Smooth muscle cell (in vitro differentiated cells): ENCODE results near the gene HSFY2. TPM values are rescaled to one million over a fixed set of nuclear protein-coding genes. Genes with fewer than 3 reads are reported as not detected.
"Not testable (repeated sequence)": the region's sequence is repeated elsewhere in the genome, so short reads cannot be mapped to it uniquely, and the experiment has no call there.

Experiments used
- DNase-seq: peaks from one replicate; lab custom pipeline; 2025; ENCODE audit not compliant: unreplicated experiment; lab: John Stamatoyannopoulos, UW
- H2AFZ ChIP-seq: fragments of 200-600 bp; sonication (generic); 2 replicates; pipeline ENCODE4 v1.6.0; 2016; ENCODE audit warnings: antibody characterized with exemption, low read depth, mild to moderate bottlenecking
- H3F3A ChIP-seq: fragments of 200-600 bp; sonication (generic); 2 replicates; pipeline ENCODE4 v1.6.0; 2017; ENCODE audit warnings: antibody characterized with exemption, low read depth
- H3K27ac ChIP-seq: fragments of 200-600 bp; sonication (generic); 2 replicates; pipeline ENCODE4 v1.5.1; 2016; ENCODE audit warnings: low read depth, mild to moderate bottlenecking
- H3K27me3 ChIP-seq: fragments of 200-600 bp; sonication (generic); 2 replicates; pipeline ENCODE4 v1.6.1; 2016; ENCODE audit warnings: low read depth, mild to moderate bottlenecking
- H3K36me3 ChIP-seq: fragments of 200-600 bp; sonication (generic); 2 replicates; pipeline ENCODE4 v1.5.1; 2016; ENCODE audit warnings: low read depth
- H3K4me1 ChIP-seq: fragments of 200-600 bp; sonication (generic); 2 replicates; pipeline ENCODE4 v1.5.1; 2016; ENCODE audit warnings: low read depth
- H3K4me2 ChIP-seq: fragments of 200-600 bp; sonication (generic); 2 replicates; pipeline ENCODE4 v1.6.0; 2016; ENCODE audit warnings: mild to moderate bottlenecking
- H3K4me3 ChIP-seq: fragments of 200-600 bp; sonication (generic); 2 replicates; pipeline ENCODE4 v1.5.1; 2016; ENCODE audit warnings: mild to moderate bottlenecking
- H3K79me2 ChIP-seq: fragments of 200-600 bp; sonication (generic); 2 replicates; pipeline ENCODE4 v1.6.0; 2016; ENCODE audit warnings: low read depth, mild to moderate bottlenecking
- H3K9ac ChIP-seq: fragments of 200-600 bp; sonication (generic); 2 replicates; pipeline ENCODE4 v1.6.0; 2016; ENCODE audit warnings: low read depth
- H3K9me3 ChIP-seq: fragments of 200-600 bp; sonication (generic); replicated peaks from 2 replicates; pipeline ENCODE4 v1.5.1; 2016; ENCODE audit warnings: low read depth
- H4K20me1 ChIP-seq: fragments of 200-600 bp; sonication (generic); 2 replicates; pipeline ENCODE4 v1.6.0; 2016; ENCODE audit warnings: low read depth
- WGBS: methylation state at CpG from one replicate; pipeline ENCODE4 v1.1.7; 2016; ENCODE audit warnings: low lambda C conversion rate; 5-methylcytosine and 5-hydroxymethylcytosine counted together
- polyA plus RNA-seq: library from polyadenylated mRNA; unstranded; fragments of >200 nt; fragmentation: Nextera tagmentation; extraction: Ambion mirVana; gene quantifications from 2 replicates; pipeline ENCODE4 v1.2.1, GENCODE V29; 2016
- small RNA-seq: library from RNA; depleted of rRNA; stranded (forward); fragments of <200 nt; gene quantifications from one replicate; pipeline ENCODE3, GENCODE V24; 2014
- total RNA-seq: library from RNA; depleted of rRNA; stranded (reverse); fragments of >200 nt; gene quantifications from 2 replicates; pipeline ENCODE4 v1.2.3, GENCODE V29; 2014

HSFY2 gene, protein sequence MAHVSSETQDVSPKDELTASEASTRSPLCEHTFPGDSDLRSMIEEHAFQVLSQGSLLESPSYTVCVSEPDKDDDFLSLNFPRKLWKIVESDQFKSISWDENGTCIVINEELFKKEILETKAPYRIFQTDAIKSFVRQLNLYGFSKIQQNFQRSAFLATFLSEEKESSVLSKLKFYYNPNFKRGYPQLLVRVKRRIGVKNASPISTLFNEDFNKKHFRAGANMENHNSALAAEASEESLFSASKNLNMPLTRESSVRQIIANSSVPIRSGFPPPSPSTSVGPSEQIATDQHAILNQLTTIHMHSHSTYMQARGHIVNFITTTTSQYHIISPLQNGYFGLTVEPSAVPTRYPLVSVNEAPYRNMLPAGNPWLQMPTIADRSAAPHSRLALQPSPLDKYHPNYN
- total RNA-seq (not detected in 2 replicates), polyA plus RNA-seq (not detected in 2 replicates)

DNA sequence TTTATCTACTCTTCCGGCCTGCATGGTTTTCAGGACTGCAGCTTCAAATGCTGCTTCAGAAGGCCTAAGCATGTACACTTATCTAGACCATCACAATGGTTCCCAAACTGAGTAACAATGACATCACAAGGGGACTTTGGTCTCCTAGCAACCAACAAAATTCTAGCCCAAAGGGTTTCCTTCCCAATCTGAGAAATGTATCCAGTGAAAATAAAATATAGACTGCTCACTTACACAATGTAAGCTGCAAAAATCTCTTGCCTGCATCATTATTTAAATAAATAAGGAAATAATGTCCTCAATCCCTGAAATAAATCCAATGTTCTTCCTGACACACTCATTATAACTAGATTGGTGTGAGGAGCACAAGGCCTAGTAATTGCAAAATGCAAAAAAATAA lies at the start of gene HSFY2:
Gene HSFY2, minus strand, starts transcription at position 101 of the 400 bp plus-strand sequence. CDS start 117 bp downstream, outside the sequence.
- H3K27me3 ChIP-seq, H3K4me3 ChIP-seq, H3K79me2 ChIP-seq, H3K4me2 ChIP-seq, H3K9ac ChIP-seq, H3F3A ChIP-seq, H2AFZ ChIP-seq, H3K4me1 ChIP-seq, DNase-seq, H3K27ac ChIP-seq, H3K36me3 ChIP-seq, H4K20me1 ChIP-seq, H3K9me3 ChIP-seq: not testable (repeated sequence)
- WGBS = no CpG with 5 or more reads among the region's 1 CpG

DNA sequence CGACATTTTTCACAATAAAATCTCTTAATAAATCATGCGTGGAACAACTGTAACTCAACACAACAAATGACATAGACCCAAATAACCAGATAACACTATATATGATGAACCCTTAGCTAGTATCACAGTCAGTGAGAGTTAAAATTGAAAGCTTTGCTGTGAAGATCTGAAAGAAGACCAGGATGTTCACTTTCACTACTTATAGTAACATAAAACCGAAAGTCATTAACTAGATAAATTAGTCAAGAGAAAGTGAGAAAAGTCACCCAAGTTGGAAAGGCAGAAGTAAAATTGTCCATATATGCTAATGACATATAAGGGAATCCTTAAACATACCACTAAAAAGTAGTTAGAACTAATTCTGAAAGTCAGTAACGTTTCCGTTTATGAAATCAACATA lies 42.2 kb upstream of the HSFY2 start:
- not testable (repeated sequence) for H3K9me3 ChIP-seq, H3K36me3 ChIP-seq, H3K79me2 ChIP-seq, DNase-seq, H2AFZ ChIP-seq, H3K4me1 ChIP-seq, H4K20me1 ChIP-seq, H3K4me2 ChIP-seq, H3F3A ChIP-seq, H3K27ac ChIP-seq, H3K4me3 ChIP-seq, H3K27me3 ChIP-seq, H3K9ac ChIP-seq
- WGBS = no CpG with 5 or more reads among the region's 5 CpGs

DNA sequence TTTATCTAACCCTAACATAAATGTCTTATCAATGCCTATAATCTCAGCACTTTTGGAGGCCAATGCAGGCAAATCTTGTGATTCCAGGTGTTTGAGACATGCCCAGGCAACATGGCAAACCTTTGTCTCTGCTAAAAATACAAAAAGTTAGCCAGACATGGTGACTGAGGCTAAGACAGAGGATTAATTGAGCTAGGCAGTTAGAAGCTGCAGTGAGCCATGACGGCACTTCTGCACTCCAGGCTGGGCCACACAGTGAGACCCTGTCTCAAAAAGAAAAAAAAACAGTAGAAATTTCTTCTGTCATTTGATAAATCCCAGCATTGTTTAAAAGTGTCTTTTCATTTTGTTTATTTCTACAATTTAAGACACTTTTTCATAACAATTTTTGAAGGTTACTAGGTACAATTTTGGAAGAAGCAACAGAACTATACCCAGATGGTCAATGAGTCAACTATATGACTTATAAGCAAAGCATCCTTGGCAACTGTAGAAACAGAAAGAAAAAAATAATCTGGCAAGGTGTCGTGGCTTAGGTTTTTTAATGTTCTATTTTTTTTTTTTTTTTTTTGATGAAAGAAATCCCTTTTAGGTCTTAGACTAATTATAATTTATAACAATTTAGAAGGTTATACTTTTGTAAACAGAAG lies 15.3 kb upstream of the HSFY2 start:
- DNase-seq = not testable (repeated sequence)
- no CpG with 5 or more reads among the region's 2 CpGs for WGBS

DNA sequence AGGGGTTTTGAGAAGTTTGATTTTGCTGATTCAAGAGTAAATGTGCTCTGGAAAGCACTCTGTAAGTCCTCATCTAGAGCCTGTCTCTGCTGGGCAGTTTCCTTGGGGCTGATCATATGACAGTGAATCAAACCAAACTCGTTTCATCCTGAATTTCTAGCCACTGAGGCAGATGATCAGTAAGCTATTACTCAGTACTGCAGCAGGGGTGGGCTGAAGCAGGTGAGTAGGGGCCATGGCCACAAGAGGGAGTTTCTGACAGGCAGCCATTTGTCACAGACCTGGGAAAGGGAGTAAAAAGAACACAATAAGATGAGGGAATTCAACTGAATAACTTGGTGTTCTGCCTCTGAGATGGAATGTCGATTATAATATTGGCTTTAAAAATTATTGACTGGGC lies 19.5 kb downstream of the HSFY2 start:
- not testable (repeated sequence) for H3F3A ChIP-seq, DNase-seq, H3K27ac ChIP-seq, H3K79me2 ChIP-seq, H3K4me3 ChIP-seq, H4K20me1 ChIP-seq, H3K4me1 ChIP-seq, H2AFZ ChIP-seq, H3K27me3 ChIP-seq, H3K9me3 ChIP-seq, H3K9ac ChIP-seq, H3K4me2 ChIP-seq, H3K36me3 ChIP-seq
- WGBS = no CpG with 5 or more reads among the region's 2 CpGs

More for the DNA sequence above, 15.3 kb upstream of the HSFY2 start:
- not testable (repeated sequence) for H3K9ac ChIP-seq, H3K79me2 ChIP-seq, H3K9me3 ChIP-seq, H3K4me2 ChIP-seq, H3K27me3 ChIP-seq, H3K4me1 ChIP-seq, H3K4me3 ChIP-seq, H3K36me3 ChIP-seq, H4K20me1 ChIP-seq, H3K27ac ChIP-seq, H2AFZ ChIP-seq, H3F3A ChIP-seq

DNA sequence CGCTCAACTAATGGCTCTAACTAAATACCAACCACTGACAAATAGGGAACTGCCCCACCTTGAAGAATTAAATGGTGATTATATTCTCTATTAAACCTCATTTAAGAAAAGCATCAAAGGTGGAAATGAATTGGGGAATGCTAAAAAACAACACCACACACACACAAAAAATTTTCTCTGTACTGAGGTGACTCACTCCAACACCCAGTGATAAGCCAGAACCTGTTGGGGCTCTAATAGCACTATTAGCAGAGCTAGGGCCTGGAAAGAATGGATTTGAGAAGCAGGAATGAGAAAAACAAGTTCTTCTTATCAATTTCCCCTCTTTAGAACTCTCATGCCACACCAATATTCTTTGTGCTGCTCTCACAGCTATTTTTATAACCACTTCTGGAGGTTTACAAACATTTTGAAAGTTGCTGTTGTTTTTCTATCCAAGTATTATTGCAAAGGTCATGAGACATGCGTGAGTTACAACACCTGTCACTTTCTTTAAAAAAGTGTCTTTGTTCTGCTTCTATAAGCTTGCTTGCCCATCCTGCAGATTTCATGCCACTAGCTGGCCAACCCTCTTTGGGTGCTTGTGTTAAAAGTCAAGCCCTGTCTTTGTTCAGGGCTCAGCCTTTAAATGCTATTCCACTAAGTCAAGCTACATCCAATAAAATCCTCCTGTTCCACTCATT lies 20.3 kb downstream of the HSFY2 start:
- not testable (repeated sequence) for H3K27ac ChIP-seq, H2AFZ ChIP-seq, H3K4me2 ChIP-seq, H3K4me1 ChIP-seq, DNase-seq, H3K79me2 ChIP-seq, H3K9me3 ChIP-seq, H3F3A ChIP-seq, H3K27me3 ChIP-seq, H4K20me1 ChIP-seq, H3K9ac ChIP-seq, H3K4me3 ChIP-seq, H3K36me3 ChIP-seq
- no CpG with 5 or more reads among the region's 2 CpGs for WGBS

DNA sequence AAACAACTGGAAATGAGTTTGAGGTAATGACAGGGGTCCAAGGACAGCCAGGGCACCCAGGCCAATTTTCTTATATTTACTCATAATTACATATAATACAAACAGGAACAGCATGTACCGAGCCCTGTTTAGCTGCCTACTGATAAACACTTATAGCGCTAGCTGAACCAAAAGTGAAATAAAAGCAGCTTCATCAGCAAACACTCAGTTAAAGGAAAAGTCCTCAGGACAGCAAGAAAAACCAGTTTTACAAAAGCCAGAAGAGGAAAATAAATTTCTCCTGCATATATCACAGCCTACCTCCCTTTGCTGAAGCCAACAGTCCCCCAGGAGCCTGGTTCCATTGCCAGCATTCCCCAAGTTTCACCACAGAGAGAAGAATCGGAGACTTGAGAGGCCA lies 49.8 kb downstream of the HSFY2 start:
- H3K27me3 ChIP-seq, H3K4me3 ChIP-seq, H3K36me3 ChIP-seq, H3K79me2 ChIP-seq, H3K9me3 ChIP-seq, H3K27ac ChIP-seq, H4K20me1 ChIP-seq, H2AFZ ChIP-seq, H3K4me1 ChIP-seq, H3K9ac ChIP-seq, DNase-seq, H3K4me2 ChIP-seq, H3F3A ChIP-seq: not testable (repeated sequence)
- no CpG with 5 or more reads among the region's 3 CpGs for WGBS

Small RNA genes lying within 50 kb of the gene (small RNA-seq; reads per million reads assigned to genes)
- gene GPM6BP2 = not detected

Other genes with a start within 250 kb of the HSFY2 start
- not detected in 2 replicates for gene HSFY1, start 227.0 kb downstream of the HSFY2 start, total RNA-seq
- not detected in 2 replicates for gene HSFY1, start 227.0 kb downstream of the HSFY2 start, polyA plus RNA-seq